Stimulated activated CD8-positive, alpha-beta memory T cell treated with anti-CD3 and anti-CD28 coated beads, Interleukin-15, amount 100 ng/mL, for 1 hour (primary cell): ENCODE results near the gene RAD51AP2.
"Not testable (repeated sequence)": the region's sequence is repeated elsewhere in the genome, so short reads cannot be mapped to it uniquely, and the experiment has no call there.

ENCODE experiments used
- DNase-seq: peaks from one replicate; pipeline ENCODE4 v3.0.0-alpha.2; 2020; ENCODE audit warnings: low read depth

The RAD51AP2 gene

DNA sequence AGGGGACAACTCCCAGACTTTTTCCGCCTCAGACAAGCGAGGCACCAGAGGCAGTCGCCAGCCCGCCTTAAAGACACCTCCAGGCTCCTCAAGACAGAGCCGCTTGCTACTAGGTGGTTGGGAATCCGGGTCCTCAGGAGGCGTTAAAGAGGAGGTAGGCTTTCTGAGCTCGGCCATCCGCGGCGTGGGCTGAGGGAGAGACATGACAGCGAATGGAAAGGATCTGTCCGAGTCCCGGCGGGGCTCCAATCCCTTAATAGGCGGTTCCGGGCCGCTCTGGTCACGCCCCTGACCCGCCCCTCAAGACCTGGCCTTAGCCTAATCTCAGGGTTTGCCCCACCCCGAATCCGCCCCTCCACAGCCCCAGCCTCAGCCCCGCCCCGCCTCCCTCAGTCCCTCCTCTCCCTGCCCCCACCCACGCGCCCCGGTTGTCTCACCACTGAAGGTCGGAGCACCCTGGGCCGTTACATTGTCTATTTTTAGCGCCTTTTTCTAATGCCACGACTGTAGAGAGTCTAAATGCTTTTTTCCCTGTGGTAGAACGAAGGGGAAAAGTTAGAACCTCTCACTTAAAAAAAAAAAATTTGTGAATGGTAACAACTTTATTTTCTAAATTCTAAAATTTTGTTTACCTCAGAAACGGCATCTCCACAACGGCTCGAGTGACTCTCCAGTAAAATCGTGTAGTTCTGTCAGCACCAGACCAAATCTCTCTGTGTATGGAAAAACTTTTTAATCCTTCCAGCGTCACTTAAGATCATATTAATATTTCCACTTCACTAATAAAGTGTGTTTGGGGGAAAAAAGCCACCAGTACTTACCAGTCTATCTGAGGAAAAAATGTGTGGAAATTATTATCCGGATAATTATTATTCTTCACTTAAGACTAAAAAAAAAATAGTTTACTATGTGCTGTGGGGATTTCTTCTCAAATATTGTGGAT lies at the start of gene RAD51AP2:
RAD51AP2 (minus strand) TSS at position 229 of the 943 bp plus-strand sequence; CDS start at position 204, 25 bp downstream.
- DNase-seq, result no peak

DNA sequence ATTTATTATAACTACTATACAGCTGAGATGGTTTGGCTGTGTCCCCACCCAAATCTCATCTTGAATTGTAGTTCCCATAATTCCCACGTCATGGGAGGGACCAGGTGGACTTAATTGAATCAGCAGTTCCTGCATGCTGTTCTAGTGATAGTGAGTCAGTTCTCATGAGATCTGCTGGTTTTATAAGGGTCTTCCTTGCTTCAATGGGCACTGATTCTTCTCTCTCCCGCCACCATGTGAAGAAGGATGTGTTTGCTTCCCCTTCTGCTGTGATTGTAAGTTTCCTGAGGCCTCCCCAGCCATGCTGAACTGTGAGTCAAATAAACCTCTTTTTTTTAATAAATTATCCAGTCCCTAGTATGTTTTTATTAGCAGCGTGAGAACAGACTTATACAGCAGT lies 47.5 kb upstream of the RAD51AP2 start:
- not testable (repeated sequence) for DNase-seq

DNA sequence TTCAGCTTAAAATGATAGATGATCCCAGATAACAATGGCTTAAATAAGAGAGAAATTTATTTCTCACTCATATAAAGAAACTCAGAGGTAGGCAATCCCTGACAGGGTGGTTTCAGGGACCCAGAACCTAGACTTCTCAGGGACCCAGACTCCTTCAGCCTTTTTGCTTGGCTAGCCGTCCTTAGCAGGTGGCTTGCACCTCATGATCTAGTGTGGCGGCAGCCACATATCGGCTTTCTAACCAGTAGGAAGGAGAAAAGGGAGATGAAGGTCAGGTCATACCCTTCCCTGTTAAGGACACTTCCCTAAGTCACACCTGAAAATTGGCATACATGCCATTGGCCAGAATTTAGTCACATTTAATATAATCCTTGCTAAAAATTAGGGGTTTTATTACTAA lies 40.6 kb upstream of the RAD51AP2 start:
- no peak for DNase-seq

DNA sequence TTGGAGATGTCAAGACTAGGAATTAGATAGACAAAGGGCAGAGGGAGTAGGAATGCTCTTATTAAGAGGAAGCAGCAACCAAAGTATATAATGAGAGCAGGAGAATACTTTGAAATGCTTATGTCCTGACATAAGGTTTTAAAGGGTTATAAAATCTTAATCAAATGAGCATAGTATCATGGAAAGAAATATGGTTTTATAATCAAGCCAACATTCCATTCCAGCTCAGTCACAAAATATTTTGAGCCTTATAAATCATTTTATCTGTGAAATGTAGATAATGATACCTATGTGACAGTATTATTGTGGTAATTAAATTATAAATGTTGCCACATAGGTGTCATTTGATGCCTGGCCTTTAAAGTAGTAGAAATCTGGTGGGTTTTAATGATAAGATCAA lies 39.8 kb upstream of the RAD51AP2 start:
- DNase-seq, result no peak

DNA sequence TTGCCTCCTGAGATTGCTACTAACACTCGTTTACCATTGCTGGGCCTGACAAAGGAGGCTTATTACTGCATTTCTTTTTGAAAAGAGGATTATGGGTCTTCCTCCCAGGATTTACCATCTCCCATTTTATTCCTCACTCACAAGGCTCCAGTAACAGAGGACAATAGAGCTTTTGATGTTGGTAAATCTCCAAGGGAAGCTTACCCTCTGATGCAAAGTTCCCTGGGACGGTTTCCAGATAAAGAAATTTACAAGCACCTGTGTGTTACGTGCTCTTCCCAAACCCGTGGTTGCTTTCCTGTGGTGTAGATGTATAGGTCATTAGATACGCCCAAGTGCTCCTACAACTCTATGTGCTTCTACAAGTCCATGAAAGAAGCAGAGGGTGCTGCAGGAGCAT lies 39.4 kb upstream of the RAD51AP2 start:
- DNase-seq, result no peak

DNA sequence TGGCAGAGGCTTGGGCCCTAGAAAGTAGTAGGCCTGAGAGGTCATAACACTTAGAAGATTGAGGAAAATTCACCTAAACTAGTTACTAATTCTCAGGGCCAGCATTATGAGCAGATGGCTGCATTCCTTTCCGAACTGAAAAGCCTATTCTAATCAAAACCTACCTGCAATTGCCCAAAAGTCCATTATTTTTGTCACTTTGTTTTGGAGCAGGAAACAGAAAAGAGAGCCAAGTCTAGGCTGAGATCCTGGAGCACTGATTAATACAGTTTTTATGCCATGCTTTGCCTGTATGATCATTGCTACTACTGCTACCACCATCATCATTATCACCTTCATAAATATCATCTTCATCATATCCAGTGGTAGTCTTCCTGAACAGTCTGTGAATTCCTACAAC lies 36.9 kb upstream of the RAD51AP2 start:
- DNase-seq, result no peak

DNA sequence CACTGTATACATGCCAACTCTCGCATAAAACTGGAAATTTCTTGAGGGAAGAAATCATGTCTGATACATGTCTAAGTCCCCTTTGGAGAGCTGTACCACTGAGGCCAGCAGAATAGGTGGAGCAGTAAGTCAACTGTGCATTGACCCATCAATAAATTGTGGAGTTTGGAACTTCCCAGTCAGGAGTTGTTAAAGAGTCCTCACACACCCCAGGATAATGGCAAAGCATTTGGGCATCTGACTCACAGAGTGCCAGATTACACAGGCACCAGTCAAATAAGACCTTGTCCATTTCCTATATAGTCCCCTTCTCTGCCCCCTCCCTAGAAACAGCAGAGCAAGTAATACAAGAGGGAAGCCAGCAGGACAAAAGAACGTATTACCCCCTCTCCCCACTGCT lies 32.7 kb upstream of the RAD51AP2 start:
- no peak for DNase-seq

DNA sequence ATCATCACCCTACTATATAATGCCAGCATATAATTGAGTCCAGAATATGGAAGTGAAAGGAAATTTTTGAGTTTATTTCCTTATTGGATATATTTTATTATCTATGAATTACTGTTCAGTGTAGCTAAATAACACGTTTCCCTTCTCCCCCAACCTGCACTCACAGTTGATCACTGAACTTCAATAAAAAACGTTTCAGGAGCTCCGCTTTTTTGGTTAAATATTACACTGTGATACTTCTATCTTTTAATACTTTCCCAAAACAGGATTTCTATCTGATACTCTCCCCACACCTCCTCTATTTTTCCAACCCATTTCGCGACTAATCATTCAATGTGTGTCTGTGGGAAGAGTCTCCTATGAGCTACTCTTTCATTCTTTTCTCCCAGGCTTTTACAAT lies 29.5 kb upstream of the RAD51AP2 start:
- DNase-seq, result no peak

DNA sequence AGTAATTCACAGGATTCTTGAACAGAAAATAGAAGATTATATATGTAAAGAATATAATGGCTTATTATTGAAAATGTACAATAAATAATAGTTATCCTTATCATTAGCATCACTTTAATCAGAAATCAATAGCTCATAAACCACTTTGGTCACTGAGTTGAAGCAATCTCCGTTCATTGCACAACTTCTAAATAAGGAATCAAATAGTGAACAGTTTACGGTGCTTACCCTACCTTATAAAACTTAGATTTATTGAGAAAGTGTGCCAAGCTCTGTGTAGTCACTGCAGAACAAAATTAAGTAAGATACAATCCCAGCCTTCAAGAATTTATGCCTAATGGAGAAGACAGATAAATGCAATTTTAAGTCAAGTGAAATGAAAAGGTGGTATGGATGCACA lies 29.0 kb upstream of the RAD51AP2 start:
- no peak for DNase-seq

DNA sequence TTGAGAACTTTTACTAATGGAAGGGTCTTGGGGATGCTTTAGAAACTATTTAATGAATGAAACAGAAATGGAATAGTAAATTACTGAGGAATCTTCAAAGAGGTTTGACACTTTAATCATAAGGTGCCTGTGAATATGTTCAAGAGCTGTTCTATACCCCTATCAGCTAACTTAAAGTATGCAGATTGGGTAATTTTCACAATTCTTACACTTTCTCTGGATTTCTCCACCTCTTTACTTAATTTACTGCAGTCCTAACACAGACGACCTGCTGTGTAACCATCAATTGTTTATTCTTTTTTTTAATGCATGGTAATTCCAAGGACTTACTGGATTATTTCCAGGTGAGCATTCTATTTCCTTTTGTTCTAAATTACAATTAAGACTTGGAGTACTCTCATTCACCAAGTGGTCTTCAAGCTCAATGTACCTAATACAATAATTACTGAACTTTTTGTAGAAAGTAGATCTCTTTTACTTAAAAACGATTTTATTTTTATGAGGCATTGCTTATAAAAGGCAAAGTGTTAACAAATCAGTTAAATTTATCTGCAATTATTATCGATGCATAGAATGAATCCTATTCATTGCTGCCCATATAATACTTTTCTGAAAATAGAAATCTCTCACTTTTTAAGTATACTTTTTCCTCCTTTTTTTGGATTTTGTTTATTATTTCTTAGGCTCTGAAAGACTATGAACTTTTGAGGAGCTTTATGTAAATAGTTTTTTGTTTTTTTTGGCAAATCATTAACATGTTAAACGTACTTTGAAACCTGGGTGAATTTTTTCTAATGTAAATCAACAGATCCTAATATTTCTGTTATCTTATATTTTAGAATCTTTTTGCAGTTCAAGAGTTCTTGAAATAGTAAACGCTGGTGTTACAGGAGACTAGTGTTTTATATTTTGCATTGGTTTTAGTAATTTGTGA lies 27.7 kb upstream of the RAD51AP2 start:
- DNase-seq, result no peak

DNA sequence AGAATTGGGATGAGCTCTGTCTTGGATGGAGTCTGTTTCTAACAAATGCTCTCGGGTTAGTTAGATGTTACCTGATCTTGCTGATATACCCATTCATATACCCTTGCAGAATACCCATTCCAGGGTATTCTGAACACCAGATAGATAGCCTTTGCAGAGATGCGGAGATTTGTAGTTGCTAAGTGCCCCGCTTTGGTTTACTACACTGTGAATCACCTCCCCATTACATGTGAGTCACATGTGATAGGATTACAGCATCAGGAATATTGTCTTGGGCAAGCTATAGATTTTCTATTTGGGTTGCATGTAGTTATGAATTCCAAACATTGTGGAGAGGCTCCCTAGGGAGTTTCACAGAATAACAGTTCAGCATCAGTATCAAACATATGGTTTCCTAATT lies 26.0 kb upstream of the RAD51AP2 start:
- DNase-seq, result no peak

DNA sequence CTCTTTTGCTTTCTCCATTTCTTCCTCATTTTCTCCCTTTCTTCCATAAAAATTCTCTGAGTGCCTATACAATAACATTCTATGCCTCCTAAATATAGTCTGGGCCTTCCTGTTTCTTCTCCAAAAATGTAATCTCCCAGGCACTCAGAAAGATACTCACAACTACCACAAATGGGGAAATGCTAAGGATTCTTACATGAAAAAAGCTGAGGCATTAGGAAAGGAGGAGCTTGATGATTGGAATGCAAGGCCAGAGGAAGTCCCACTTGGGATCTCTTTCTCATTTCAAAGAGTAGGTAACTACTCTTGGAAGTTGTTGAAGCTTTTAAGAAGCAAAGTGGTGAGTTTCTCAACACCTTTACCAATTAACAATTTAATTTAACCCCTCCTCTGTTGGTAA lies 25.6 kb upstream of the RAD51AP2 start:
- no peak for DNase-seq

DNA sequence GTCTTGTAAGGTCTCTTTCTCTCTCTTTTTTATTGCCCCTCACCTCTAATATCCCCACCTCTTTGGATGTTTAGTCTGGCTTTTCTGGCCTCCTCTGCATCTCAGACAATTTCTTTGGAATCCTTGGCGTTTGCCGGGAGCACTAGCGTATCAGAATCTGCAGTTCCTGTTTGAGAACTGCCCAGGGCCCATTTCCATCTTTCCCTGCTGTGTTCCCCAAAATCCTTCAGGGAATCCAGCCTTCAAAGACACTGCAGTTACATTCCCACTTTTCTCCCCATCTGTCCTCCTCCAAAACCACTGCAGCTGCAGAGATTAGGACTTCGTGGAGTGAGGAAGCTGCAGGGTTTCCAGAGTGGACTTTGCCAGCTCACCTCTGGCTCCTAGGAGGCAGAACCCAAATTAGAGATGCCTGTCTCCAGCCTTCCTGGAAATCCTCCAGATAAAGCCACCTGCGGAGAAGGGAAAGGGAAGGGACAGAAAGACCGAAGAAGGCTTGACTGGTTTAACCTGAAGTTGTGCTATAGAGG lies 25.0 kb upstream of the RAD51AP2 start:
- no peak for DNase-seq

DNA sequence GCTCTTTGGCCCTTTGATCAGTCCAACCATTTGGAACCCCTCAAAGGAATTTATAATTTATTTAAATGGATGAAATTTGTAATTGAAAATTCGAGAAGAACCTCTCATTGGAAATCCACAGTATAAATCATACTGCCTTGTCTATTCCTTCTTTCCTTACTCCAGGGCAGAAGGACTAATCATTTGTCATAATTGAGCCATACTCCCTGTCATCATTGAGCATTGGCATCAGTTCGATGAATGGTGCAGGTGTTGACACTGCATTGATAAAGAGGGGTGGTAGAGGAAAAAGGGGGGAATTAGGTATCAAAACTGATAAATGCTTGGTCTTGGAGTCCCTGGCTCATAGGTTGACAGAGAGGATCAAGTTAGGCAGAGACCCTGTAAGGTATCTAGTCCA lies 24.2 kb upstream of the RAD51AP2 start:
- DNase-seq, result no peak

DNA sequence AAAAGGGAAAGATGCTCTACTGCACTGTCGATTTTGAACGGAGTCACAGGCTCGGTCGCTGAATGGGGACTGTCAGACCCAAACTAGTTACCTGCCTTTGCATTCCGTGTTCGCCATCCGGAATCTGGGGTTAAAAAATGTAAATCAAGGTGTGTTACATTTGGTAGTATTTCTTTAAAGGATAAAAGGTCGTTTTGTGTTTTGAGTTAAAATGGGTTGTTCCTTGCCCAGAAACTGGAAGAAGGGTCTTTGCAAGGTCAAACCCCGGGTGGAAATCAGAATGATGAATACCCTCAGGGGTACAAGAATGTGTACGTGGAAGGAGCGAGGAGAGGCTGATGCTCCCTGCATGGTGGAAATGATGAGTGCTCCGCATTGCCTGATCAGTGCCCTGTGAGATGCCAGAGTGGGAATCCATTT lies 23.3 kb upstream of the RAD51AP2 start:
- no peak for DNase-seq

DNA sequence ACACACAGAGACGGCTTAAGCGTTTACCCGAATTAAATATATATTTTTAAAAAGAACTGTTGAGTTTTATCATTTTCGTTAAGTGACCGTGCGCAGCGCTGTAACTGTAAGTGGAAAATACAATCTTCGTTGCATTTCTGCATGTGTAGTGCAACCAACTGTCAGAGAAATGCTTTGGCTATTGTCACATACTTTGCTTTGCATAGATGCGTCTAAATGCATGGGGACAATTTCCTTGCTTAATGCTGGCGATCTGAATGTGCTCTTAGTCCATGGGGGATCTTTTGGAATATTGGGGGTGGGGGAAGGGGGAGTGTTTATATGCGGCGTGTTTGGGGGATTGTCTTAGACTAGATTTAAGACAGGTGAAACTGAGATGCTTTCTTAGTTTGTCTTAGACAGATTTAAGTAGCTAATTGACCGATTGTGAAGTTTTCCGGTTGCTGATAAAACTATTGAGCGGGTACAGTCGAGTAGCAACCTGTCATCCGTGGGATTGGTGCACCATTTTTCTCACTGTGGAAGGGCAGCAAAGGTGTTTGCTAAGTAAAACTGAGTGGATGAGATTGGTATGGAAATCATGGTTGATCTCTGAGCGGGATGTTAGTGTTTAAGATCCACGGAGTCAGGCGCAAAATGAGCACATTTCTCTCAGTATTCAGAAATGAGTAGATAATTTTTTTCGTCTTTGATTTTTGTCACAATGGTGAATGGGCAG lies 22.7 kb upstream of the RAD51AP2 start:
- no peak for DNase-seq

DNA sequence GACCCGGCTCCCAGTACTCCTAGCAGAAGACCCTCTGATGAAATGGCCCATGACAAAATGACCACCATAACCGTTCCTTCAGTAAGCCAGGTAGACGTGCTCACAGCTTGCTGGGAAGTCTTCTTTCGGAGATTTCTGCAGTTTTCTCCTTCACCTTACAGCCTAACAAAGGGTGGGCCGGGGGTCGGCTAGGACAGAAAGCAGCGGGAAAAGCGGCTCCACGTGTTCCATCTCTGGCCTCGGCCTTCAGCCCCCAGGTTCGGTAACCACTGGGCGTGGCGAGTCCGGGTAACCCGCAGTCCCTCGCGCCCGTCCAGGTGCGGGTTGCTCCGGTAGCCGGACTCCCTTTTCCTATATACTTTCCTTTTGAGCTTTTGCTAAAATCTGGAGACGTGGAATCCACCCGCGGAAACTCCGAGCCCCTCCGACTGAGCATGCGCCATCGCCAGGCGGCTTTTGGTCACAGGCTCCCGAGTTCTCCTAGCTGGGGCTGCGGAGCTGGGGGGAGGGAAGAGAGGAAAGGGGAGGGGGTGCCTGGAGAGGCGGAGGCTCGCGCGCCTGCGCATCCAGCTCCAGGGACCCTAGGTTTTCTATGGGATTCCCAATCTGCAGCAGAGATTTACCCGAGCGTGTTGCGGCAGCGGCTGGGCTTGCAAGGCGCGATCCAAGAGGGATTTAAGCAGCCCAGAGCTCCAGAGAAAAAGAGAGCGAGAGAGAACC lies 22.0 kb upstream of the RAD51AP2 start, which contains the start of gene VSNL1:
VSNL1 (plus strand) TSS at position 604 of the 720 bp plus-strand sequence. CDS start 51,379 bp downstream, outside the sequence.
- DNase-seq, result no peak

DNA sequence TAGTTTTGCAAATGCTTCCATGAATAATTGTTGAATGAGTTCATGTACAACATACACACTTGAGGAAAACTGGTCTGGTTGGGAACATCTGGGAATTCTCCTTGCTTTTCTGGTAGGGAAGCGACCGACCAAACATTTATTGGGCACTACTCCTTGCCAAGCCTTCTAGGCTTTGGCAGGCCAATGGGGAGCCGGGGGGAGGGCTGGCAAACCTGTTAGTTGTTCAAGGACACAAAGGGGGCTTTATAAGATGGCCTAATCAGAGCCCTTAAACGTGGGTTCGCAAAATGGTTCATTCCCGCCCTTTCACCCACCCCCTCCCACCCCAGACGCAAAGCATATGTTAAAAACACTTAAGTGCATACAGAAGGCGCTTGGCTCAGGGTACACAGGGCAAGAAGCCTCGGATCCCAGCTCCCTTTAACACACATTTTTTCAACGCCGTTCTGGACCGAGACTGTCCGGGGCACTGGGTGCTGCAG lies 21.4 kb upstream of the RAD51AP2 start:
- DNase-seq, result no peak

DNA sequence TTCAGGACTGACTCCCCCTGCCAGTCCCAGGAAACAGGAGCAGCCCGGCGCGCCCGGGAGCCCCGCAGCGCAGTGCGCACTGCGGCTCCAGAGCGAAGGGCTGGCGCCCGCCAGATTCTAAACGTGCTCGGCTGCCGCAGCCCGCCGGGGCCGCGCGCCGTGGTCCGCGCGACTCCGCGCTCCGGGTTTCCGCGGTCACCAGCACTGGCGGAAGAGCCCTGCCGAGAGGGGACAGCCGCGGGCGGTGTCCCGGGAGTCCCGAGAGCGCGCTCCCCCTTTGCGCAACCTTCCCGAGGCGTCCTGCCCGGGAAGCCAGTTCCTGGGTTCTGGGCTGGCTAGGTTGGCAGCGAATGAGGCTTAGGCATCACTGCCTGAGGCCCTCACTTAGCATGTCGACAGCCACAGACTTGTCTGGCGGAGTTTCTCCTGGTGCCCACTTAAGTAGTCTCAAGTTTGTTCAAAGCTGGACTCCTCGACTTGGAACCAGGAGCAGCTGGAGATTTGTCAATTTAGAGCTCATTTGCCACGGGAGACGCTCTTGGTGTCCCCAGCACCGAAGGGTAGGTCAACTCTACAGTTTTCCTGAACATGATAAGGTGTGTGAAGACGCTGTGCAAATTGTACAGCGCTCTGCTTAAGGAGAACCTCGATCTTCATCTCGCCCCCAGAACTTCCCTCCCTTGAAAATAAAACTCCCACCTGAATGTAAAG lies 20.8 kb upstream of the RAD51AP2 start:
- no peak for DNase-seq
